ENCODE data around the gene ALG5.

The ALG5 gene

DNA sequence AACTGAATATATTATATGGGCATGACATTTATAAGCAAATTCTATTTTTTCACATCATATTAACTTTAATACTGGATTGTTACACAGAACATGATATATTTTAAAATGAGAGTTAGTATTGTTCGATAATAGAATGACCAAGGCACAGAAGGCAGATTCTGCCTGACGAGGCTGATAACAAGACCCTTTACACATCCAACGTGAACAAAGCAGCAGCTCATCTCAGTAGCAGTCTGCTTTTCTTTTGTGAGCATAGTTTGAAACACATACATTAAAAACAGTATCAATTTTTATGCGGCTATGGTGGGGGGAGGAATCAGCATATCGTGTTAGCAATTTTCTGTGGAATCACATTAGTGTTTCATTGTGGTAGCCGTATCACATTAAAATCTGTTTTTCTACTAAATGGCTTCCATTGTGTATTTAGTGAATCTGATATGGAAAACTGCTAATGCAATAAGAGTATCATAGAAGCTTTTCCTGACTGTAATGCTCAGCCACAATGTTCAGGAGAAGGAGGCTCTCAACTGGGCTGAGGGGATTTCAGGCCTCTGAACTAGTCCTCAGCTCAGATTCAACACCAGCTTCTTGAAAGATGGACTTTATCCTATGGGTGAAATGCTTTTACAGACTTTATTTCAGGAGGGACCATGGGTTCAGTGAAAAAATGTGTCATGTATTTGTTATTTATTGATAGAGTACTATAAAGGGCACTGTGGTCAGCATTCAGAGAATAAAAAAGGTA lies 83.1 kb downstream of the ALG5 start:
- DNase-seq (ENCODE audit: low read depth), result no peak

DNA sequence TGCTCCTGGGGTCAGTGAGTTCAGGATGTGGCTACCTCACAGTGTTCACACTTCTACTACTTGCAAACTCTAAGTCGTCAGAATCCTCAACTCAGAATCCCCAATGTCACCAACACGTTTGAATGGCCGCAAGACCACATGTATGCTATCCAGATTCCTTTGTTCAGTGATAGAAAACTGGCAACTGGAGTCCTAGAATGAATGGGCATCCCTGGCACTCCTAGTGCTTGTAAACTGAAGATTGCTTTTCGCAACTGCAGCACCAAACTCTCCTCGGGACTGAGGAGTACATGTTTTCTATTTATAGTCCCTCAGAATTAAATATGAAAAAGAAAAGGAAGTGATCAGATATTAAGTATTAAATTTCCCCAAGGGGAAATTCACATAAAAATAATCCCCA lies 84.0 kb downstream of the ALG5 start:
- DNase-seq (ENCODE audit: low read depth), result no peak

DNA sequence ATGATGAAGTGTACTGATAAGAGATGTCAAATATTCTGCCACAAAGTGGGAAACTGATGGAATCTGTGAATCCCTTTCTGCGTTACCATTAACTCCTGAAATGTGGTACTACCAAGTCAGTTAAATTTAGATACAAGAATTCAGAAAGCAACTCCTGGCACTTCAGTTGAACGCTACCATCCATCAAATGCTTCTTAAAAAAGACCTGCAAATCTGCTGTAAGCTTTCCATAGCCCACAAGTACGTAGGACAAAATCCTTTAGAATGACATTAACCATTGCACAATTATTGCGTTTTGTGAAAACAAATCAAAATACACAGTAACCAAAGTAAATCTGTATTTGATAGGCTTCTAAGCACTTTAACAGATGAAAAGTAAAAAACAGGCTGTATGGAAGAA lies 84.5 kb downstream of the ALG5 start:
- DNase-seq (ENCODE audit: low read depth), result no peak

DNA sequence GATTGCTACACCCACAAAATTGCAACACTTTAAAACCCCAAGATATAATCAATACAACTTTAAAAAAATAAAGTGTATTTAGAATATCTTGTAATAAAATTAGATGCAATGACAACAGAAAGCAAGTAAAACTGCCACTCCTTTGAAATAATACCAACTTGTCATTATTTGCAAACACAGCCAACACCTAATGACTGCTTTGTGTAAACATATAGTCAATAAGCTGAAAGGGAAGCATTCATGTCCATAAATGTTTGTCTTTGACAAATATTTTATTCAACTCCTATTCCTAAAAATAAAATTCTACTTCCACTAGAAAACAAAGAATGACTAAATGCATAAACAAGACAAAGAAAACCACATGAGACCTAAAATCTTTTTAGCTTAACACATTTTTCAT lies 85.7 kb downstream of the ALG5 start:
- no peak for DNase-seq (ENCODE audit: low read depth)

DNA sequence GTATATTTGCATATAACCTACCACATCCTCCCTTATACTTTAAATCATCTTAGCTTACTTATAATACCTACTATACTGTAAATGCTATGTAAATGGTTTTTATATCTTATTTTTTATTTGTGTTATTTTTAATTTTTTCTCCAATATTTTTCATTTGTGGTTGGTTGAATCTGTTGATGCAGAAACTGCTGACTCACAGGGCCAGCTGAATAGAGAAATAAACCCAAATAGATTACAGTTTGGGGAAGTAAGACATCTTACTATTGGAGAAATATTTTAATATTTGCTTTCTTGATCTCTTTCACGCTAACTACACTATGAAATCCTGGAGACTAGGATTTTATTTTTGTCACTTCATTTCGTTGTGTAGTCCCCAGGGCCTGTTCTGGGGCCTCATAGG lies 86.2 kb downstream of the ALG5 start:
- no peak for DNase-seq (ENCODE audit: low read depth)

DNA sequence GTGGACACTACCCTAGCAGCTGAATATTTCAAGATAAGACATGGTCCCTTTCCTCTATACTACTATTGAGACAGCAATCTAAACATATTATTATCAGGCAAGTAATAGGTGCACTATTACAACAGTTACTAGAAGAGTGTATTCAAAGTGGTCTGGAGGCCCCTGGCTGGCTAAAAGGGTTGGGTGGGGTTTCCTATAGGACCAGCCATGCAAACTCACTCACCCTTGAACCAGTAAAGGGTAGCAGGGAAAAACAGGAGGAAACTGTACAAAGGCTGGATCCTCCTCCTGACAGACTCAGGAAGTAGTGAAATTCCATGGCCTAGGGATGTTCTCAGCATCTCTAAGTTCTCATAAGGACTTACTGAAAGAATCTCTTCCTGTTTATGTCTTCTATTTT lies 86.8 kb downstream of the ALG5 start:
- DNase-seq (ENCODE audit: low read depth), result no peak

DNA sequence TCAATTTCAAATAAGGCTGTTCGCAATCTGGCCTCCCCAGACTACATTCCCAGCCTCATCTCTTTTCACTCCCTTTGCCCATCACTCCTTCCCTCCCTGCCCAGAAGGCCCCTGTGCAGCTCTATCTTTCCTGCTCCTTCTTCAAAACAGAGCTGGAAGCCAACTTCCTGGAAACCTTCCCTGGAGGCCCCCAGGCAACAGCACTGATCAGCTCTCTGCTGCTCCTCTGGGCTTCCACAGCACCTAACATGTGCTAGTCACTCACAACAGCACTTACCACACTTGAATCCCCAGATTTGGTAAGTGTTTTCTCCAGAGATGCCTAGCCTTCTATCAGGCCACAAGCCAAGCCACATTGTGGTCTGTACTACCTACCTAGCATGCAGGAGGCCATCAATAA lies 88.6 kb downstream of the ALG5 start:
- no peak for DNase-seq (ENCODE audit: low read depth)

DNA sequence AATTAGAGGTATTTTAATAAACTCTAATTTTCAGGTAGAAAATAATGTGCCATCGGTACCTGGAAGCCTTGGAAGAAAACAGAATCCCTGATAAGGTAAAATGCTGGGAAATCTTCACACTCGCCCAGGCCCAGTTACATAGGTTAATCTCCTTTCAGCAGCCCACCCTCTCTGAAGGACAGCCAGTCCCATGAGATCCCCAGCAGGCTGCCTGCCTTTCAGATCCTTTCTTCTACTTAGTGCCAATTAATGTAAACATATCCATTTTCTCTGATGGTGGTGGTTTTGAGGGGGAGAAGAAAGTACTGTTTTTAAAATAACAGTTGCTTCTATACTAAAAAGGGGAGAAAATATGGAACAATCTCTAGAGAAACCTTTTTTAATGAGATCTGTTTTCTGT lies 91.3 kb downstream of the ALG5 start:
- no peak for DNase-seq (ENCODE audit: low read depth)

DNA sequence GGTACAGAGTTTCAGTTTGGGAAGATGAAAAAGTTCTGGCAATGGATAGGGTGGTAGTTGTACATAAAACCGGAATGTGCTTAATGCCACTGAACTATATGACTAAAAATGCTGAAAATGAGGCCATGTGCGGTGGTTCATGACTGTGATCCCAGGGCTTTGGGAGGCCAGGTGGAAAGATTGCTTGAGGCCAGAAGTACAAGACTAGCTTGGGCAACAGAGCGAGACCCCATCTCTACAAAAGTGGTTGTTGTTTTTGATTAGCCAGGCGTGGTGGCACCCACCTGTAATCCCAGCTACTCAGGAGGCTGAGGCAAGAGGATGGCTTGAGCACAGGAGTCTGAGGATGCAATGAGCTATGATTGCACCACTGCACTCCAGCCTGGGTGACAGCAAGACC lies 91.9 kb downstream of the ALG5 start:
- DNase-seq (ENCODE audit: low read depth), result no peak

DNA sequence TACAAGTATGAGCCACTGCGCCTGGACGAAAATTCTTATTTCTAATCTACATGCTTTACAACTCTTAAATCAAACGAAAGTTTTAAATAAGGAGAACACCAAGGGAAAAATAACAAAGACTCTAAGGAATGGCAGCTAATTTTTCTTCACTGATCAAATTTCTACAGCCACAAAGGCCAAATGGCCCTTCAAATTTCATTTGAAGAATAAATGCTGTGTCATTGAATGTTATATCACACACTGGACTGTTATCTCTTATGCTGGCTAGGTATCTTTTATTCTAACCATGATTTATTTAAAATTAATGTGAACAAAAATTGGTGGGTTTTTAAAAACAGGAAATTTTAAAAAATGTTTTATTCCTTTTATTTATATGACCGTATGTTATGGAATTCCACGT lies 93.2 kb downstream of the ALG5 start:
- no peak for DNase-seq (ENCODE audit: low read depth)

DNA sequence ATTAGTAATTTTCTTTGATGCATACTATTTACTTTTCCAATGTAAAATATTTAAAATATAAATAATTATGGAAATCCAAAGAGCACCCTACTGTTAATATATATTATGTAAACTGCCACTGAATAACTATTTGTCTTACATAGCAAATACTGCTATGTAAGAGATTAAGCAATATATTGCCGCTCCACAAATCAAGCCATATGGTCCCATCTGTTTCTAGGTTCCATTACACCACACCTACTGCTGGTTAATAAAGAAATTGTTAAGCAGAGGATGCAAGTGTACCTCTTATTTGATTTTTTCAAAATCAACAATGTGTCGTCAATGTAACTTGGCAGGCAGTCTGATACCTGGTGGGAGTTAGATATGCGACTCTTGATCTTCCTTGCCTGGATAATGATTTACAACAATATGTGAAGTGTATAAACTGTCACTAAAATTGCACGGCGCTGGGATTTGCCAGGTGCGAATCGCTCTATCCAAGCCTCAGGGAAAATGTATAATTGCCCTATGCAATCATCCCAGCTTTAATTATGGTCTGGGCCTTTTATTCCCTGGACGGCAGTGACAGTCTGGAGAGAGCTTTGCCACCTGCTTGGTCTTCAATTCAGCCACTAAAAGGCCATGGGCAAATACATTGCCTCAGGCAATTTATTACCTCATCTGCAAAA lies 95.1 kb downstream of the ALG5 start:
- DNase-seq (ENCODE audit: low read depth), result no peak
